A549 (cell line): ENCODE data around the gene TPRN. TPM values are rescaled to one million over a fixed set of nuclear protein-coding genes. Genes with fewer than 3 reads are reported as not detected.

Experiments
- ATAC-seq, 2 experiments: fragments of 200-7000 bp in 1 of 2; fragments of >200 bp in 1 of 2; cut with Nextera tagmentation in 1 of 2; cut with Tn5 transposase in 1 of 2; 3 replicates each; pipeline versions ENCODE4 v1.8.0 to v1.9.1; 2018 to 2020; ENCODE audit warnings: mild to moderate bottlenecking in 1 of 2, moderate library complexity in 1 of 2
- CTCF ChIA-PET: fragments of 300-600 bp; sonication (Branson Sonifier 250); formaldehyde crosslinking; extraction: SDS; loops from one replicate; lab custom pipeline; 2021; ENCODE audit warnings: antibody characterized with exemption, inconsistent platforms; lab: Yijun Ruan, JAX
- POLR2A ChIA-PET: fragments of 350-600 bp; formaldehyde crosslinking; extraction: SDS; loops from one replicate; lab custom pipeline; 2021; ENCODE audit warnings: antibody characterized with exemption, inconsistent platforms; lab: Yijun Ruan, JAX
- DNase-seq, 2 experiments: peaks; one replicate each; pipeline versions ENCODE4 v3.0.0 to v3.0.0-alpha.2; 2011 to 2016; ENCODE audit warnings: low read depth in 1 of 2, low spot score in 1 of 2
- FAIRE-seq: peaks from 2 replicates; lab custom pipeline; 2011; peaks lifted over from hg19 to GRCh38; lab: Jason Lieb, UNC
- H3K27ac ChIP-seq, 2 experiments: fragments of >200 bp; sonication (Bioruptor Twin); formaldehyde crosslinking; 3 replicates each; pipeline ENCODE4 v1.5.1; 2016 to 2017
- H3K4me1 ChIP-seq: fragments of >200 bp; sonication (Bioruptor Twin); formaldehyde crosslinking; 3 replicates; pipeline ENCODE4 v1.6.1; 2016
- H3K4me2 ChIP-seq: fragments of >200 bp; sonication (Bioruptor Twin); formaldehyde crosslinking; 3 replicates; pipeline ENCODE4 v1.6.1; 2016
- H3K4me3 ChIP-seq: fragments of >200 bp; sonication (Bioruptor Twin); formaldehyde crosslinking; 3 replicates; pipeline ENCODE4 v1.5.1; 2016
- H3K9me3 ChIP-seq: fragments of >200 bp; sonication (Bioruptor Twin); formaldehyde crosslinking; 3 replicates; pipeline ENCODE4 v1.6.1; 2016
- ATOH8 ChIP-seq: fragments of 250-450 bp; sonication (Bioruptor Pico); IDR thresholded peaks from 2 replicates; pipeline ENCODE4 v1.5.0; 2020; ENCODE audit warnings: low read depth, mild to moderate bottlenecking, moderate library complexity
- CBX2 ChIP-seq: fragments of 200-600 bp; sonication (generic); IDR thresholded peaks from 2 replicates; pipeline ENCODE4 v1.6.1; 2016; ENCODE audit warnings: low read depth, mild to moderate bottlenecking, borderline replicate concordance
- CHD4 ChIP-seq: fragments of 200-600 bp; sonication (generic); IDR thresholded peaks from 2 replicates; pipeline ENCODE4 v1.6.1; 2016; ENCODE audit warnings: antibody characterized with exemption, mild to moderate bottlenecking, borderline replicate concordance
- EHF ChIP-seq: fragments of 250-450 bp; sonication (Bioruptor Pico); IDR thresholded peaks from 2 replicates; pipeline ENCODE4 v1.5.0; 2020; ENCODE audit warnings: mild to moderate bottlenecking
- ESRRA ChIP-seq: fragments of 150-350 bp; IDR thresholded peaks from 2 replicates; pipeline ENCODE4 v1.6.1; 2014; ENCODE audit warnings: mild to moderate bottlenecking, low read length, borderline replicate concordance
- GATA3 ChIP-seq: IDR thresholded peaks from 2 replicates; pipeline ENCODE4 v1.6.1; 2012; ENCODE audit warnings: borderline replicate concordance
- HDAC2 ChIP-seq: fragments of 200-600 bp; sonication (generic); IDR thresholded peaks from 2 replicates; pipeline ENCODE4 v1.6.1; 2016
- HOXA7 ChIP-seq: fragments of 250-450 bp; sonication (Bioruptor Pico); IDR thresholded peaks from 2 replicates; pipeline ENCODE4 v1.5.0; 2020; ENCODE audit warnings: mild to moderate bottlenecking, moderate library complexity
- HOXB5 ChIP-seq: fragments of 250-450 bp; sonication (Bioruptor Pico); IDR thresholded peaks from 2 replicates; pipeline ENCODE4 v1.5.0; 2020; ENCODE audit warnings: mild to moderate bottlenecking, moderate library complexity
- MAFK ChIP-seq: fragments of 450-650 bp; IDR thresholded peaks from 2 replicates; pipeline ENCODE4 v1.6.1; 2014; ENCODE audit not compliant: partially characterized antibody
- NFE2L2 ChIP-seq: fragments of 150-350 bp; conservative IDR thresholded peaks from 2 replicates; pipeline ENCODE4 v1.6.1; 2014; ENCODE audit warnings: low read length
- PHF8 ChIP-seq: fragments of 200-600 bp; sonication (generic); IDR thresholded peaks from 2 replicates; pipeline ENCODE4 v1.6.1; 2016; ENCODE audit warnings: low read depth, mild to moderate bottlenecking, antibody characterized with exemption, moderate library complexity, borderline replicate concordance
- POLR2A ChIP-seq: IDR thresholded peaks from 2 replicates; pipeline ENCODE4 v1.6.1; 2012; ENCODE audit warnings: mild to moderate bottlenecking, low read length
- RFX5 ChIP-seq: fragments of 450-650 bp; IDR thresholded peaks from 2 replicates; pipeline ENCODE4 v1.7.1; 2014; ENCODE audit warnings: antibody characterized with exemption, mild to moderate bottlenecking, moderate library complexity
- SMC3 ChIP-seq: fragments of >200 bp; sonication (Bioruptor Twin); formaldehyde crosslinking; IDR thresholded peaks from 3 replicates; pipeline ENCODE4 v1.6.1; 2018; ENCODE audit warnings: inconsistent platforms
- SREBF2 ChIP-seq: fragments of 450-650 bp; IDR thresholded peaks from 2 replicates; pipeline ENCODE4 v1.6.1; 2014; ENCODE audit warnings: mild to moderate bottlenecking, moderate library complexity
- TFCP2L1 ChIP-seq: fragments of 250-450 bp; sonication (Bioruptor Pico); IDR thresholded peaks from 2 replicates; pipeline ENCODE4 v1.5.0; 2021; ENCODE audit warnings: mild to moderate bottlenecking
- USF2 ChIP-seq: fragments of 450-650 bp; IDR thresholded peaks from 2 replicates; pipeline ENCODE4 v1.6.1; 2014; ENCODE audit warnings: antibody characterized with exemption
- ZC3H11A ChIP-seq: fragments of 450-650 bp; IDR thresholded peaks from 2 replicates; pipeline ENCODE4 v1.6.1; 2014; ENCODE audit warnings: antibody characterized with exemption, mild to moderate bottlenecking
- WGBS: methylation state at CpG from one replicate; pipeline ENCODE4 v1.1.6; 2017; ENCODE audit errors: missing lambda C conversion rate; 5-methylcytosine and 5-hydroxymethylcytosine counted together
- polyA plus RNA-seq, 4 experiments: library from polyadenylated mRNA; depleted of rRNA in 3 of 4; stranded (reverse); fragments of >200 nt; fragmentation: RNase III in 1 of 4; extraction: RNeasy Plus Mini Kit Qiagen cat#74134 plus additional on column Dnase treatment in 1 of 4; gene quantifications; 2 replicates in 3 of 4; 3 replicates in 1 of 4; pipeline ENCODE4 v1.2.3, GENCODE V29; 2011 to 2017
- TF ChIP-seq, protein P1 (sequence below): fragments of >200 bp; sonication (Bioruptor Twin); formaldehyde crosslinking; IDR thresholded peaks from 2 replicates; pipeline ENCODE4 v1.6.1; 2016
- TF ChIP-seq, protein P2 (sequence below): IDR thresholded peaks from 2 replicates; pipeline ENCODE4 v1.6.1; 2012; ENCODE audit warnings: low read depth, borderline replicate concordance

The TPRN gene
- polyA plus RNA-seq, 2 of the 4 experiments (the other 2 are of a cell fraction): 2.1 to 6.5 TPM

GRCh38 chr9:137158625-137159024, 41.9 kb downstream of the TPRN start (continued):
- TF ChIP-seq SREBF2: no peak
- no peak for TF ChIP-seq ATOH8 (CRISPR knock-in tag)
- TF ChIP-seq PHF8: no peak
- TF ChIP-seq ESRRA: no peak
- TF ChIP-seq, protein P1, sequence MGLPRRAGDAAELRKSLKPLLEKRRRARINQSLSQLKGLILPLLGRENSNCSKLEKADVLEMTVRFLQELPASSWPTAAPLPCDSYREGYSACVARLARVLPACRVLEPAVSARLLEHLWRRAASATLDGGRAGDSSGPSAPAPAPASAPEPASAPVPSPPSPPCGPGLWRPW: no peak
- no peak for TF ChIP-seq CBX2

DNA sequence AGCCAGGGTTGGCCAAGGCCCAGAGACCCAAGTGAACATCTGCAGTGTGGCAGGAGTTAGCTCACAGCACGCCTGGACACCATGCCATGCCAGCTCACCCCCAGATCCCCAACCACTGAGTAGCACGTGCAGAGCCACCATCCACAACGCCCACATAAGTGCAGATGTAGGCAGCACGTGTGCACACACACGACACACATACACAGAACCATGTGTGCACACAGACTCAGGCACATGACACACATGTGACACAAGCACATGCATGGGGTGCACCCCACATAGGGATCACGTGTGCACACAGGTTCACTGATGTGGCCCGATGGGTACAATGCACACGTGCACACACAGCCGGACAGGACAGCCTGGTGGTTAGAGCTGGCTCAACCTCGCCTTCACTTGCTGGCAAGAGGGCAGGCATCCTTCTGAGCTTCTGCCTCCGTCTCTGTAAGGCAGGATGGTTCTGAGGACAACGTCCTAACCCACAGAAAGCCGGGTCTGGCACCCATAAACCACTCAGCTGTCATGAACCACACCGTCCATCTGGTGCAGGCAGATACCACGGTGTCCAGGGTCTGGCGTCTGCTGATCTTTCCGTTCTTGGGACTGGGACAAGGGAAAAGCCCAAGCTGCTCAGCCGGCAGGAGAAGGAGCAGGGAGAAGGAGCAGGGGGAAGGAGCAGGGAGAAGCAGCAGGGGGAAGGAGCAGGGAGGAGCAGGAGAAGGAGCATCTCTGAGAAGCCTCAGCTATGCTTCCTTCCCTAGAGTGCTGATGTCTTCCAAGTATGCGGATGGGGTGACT, 42.7 kb downstream of the TPRN start:
- H3K9me3 ChIP-seq: no peaks in the 10 kb centered on the region
- H3K4me3 ChIP-seq: no peak overlapping the region
- FAIRE-seq (no peak), DNase-seq (no peak), ATAC-seq (peak; percentile 1 to 7; a peak in 2 of 6 replicates)
- H3K4me2 ChIP-seq: no peak overlapping the region
- 44% methylated on average over 16 of the region's 19 CpGs for whole genome bisulfite sequencing
- ChIA-PET CTCF (interaction anchor here (0.7 to 3.1 kb wide), 9 partner anchors 12 to 210 kb away, joined by 3 to 11 read pairs (median 3); partner anchors contain the start of genes LRRC26 and RNF224), POLR2A (interaction anchor here (0.9 to 1.1 kb wide), 2 partner anchors 28 to 66 kb away, joined by 3 to 12 read pairs; no protein-coding TSS in a partner anchor)
- TF ChIP-seq USF2 (peak; percentile 65), POLR2A (no peak)
- H3K27ac ChIP-seq: no peak overlapping the region
- H3K4me1 ChIP-seq: peaks cover 24% of the 10 kb centered on the region

GRCh38 chr9:137156567-137157375, 43.8 kb downstream of the TPRN start:
- ATAC-seq (peak; percentile 19 to 62; a peak in 4 of 6 replicates), DNase-seq (peak in 1 of 2 experiments; percentile 58), FAIRE-seq (no peak)
- Histone ChIP-seq H3K4me2 (peak overlapping the region; percentile 39; the same call in 1 of the 3 replicates), H3K9me3 (no peaks in the 10 kb centered on the region), H3K27ac (no peak overlapping the region), H3K4me1 (peaks cover 20% of the 10 kb centered on the region; the same call in 2 of the 3 replicates), H3K4me3 (no peak overlapping the region)
- POLR2A ChIA-PET: interaction anchor here (0.9 to 1.1 kb wide), 3 partner anchors 13 to 67 kb away, joined by 3 to 12 read pairs (median 3); partner anchors contain the start of gene LRRC26
- no peak for TF ChIP-seq ZC3H11A
- no peak for TF ChIP-seq SMC3
- TF ChIP-seq HDAC2: no peak
- no peak for TF ChIP-seq CHD4
- TF ChIP-seq NFE2L2: no peak
- TF ChIP-seq, protein P2, sequence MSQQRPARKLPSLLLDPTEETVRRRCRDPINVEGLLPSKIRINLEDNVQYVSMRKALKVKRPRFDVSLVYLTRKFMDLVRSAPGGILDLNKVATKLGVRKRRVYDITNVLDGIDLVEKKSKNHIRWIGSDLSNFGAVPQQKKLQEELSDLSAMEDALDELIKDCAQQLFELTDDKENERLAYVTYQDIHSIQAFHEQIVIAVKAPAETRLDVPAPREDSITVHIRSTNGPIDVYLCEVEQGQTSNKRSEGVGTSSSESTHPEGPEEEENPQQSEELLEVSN: no peak
- TF ChIP-seq RFX5: no peak
- TF ChIP-seq MAFK: no peak
- no peak for TF ChIP-seq HOXB5 (CRISPR knock-in tag)
- no peak for TF ChIP-seq TFCP2L1
- no peak for TF ChIP-seq HOXA7 (CRISPR knock-in tag)
- no peak for TF ChIP-seq GATA3
- TF ChIP-seq EHF: no peak
- WGBS: 57% methylated on average over 31 of the region's 65 CpGs
- CTCF ChIA-PET: interaction anchor here (0.7 to 3.1 kb wide), 5 partner anchors 13 to 80 kb away, joined by 3 to 11 read pairs (median 3); partner anchors contain the start of genes LRRC26 and RNF224
